Measurements from ENCODE around the gene CSTPP1.

DNA sequence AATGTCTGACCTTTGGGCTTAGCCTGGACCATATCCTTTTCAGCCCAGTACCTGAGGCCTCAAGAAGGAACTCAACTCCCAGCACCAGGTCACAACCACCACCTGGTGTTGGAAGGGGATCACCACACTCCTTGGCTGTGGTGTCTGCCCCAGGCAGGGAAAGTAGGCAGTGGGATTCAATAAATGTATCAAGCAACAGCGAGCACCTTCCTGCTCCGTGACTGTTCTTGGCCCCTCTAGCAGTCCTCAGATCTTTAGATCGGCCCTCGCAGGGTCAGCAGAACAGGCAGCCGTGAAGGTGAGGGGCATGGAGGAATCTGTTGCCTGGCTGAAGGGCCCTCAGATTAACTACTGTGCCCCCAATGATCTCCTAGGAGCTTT, 224.2 kb downstream of the CSTPP1 start:
- TF ChIP-seq, protein P1, sequence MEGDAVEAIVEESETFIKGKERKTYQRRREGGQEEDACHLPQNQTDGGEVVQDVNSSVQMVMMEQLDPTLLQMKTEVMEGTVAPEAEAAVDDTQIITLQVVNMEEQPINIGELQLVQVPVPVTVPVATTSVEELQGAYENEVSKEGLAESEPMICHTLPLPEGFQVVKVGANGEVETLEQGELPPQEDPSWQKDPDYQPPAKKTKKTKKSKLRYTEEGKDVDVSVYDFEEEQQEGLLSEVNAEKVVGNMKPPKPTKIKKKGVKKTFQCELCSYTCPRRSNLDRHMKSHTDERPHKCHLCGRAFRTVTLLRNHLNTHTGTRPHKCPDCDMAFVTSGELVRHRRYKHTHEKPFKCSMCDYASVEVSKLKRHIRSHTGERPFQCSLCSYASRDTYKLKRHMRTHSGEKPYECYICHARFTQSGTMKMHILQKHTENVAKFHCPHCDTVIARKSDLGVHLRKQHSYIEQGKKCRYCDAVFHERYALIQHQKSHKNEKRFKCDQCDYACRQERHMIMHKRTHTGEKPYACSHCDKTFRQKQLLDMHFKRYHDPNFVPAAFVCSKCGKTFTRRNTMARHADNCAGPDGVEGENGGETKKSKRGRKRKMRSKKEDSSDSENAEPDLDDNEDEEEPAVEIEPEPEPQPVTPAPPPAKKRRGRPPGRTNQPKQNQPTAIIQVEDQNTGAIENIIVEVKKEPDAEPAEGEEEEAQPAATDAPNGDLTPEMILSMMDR (IDR thresholded peaks at IDR 0.05), result no peak
- no peak for TF ChIP-seq POLR2AphosphoS5 (IDR thresholded peaks at IDR 0.05)

All from stomach (tissue), 4 donors.